Esophagus muscularis mucosa (tissue), 3 donors: ENCODE results near the gene JADE1.

Source experiments
- POLR2A ChIP-seq: fragments of 450-650 bp; IDR thresholded peaks from one replicate; pipeline ENCODE4 v1.6.1; 2017; ENCODE audit warnings: antibody characterized with exemption, moderate library complexity, mild to moderate bottlenecking, low read depth
- TF ChIP-seq, protein P1 (sequence below), 3 experiments: fragments of 200-600 bp in 2 of 3; fragments of 450-650 bp in 1 of 3; sonication (generic) in 2 of 3; IDR thresholded peaks; one replicate each; pipeline ENCODE4 v1.5.1; 2017 to 2019; ENCODE audit warnings: antibody characterized with exemption in 3 of 3, mild to moderate bottlenecking in 2 of 3, moderate library complexity in 1 of 3

- TF ChIP-seq, protein P1, sequence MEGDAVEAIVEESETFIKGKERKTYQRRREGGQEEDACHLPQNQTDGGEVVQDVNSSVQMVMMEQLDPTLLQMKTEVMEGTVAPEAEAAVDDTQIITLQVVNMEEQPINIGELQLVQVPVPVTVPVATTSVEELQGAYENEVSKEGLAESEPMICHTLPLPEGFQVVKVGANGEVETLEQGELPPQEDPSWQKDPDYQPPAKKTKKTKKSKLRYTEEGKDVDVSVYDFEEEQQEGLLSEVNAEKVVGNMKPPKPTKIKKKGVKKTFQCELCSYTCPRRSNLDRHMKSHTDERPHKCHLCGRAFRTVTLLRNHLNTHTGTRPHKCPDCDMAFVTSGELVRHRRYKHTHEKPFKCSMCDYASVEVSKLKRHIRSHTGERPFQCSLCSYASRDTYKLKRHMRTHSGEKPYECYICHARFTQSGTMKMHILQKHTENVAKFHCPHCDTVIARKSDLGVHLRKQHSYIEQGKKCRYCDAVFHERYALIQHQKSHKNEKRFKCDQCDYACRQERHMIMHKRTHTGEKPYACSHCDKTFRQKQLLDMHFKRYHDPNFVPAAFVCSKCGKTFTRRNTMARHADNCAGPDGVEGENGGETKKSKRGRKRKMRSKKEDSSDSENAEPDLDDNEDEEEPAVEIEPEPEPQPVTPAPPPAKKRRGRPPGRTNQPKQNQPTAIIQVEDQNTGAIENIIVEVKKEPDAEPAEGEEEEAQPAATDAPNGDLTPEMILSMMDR (IDR thresholded peaks at IDR 0.05) = peak in 1 of 3 experiments; percentile 30
- TF ChIP-seq POLR2A = no peak
These were observed 27.3 kb upstream of the JADE1 start for GRCh38 chr4:128782076-128782715.
